GM23248 (cell line): ENCODE measurements around the gene SHCBP1L.
"Not testable (repeated sequence)": the region's sequence is repeated elsewhere in the genome, so short reads cannot be mapped to it uniquely, and the experiment has no call there.

Experiments
- EZH2 ChIP-seq: fragments of 200-600 bp; sonication (generic); IDR thresholded peaks from 2 replicates; pipeline ENCODE4 v1.6.1; 2018; ENCODE audit warnings: antibody characterized with exemption, mild to moderate bottlenecking; ENCODE audit not compliant: insufficient read depth, poor library complexity, severe bottlenecking
- EZH2phosphoT487 ChIP-seq: fragments of 200-600 bp; sonication (generic); IDR thresholded peaks from 2 replicates; pipeline ENCODE4 v1.6.1; 2018; ENCODE audit warnings: antibody characterized with exemption, moderate library complexity, mild to moderate bottlenecking, low read depth; ENCODE audit not compliant: insufficient read depth

- not testable (repeated sequence) for TF ChIP-seq EZH2, EZH2phosphoT487
Measured at GRCh38 chr1:182942145-182942544, 10.8 kb downstream of the SHCBP1L start.
